H9 (cell line): ENCODE results near the gene SLC22A17. TPM values are rescaled to one million over a fixed set of nuclear protein-coding genes. Genes with fewer than 3 reads are reported as not detected.

ENCODE experiments used
- DNase-seq: peaks from one replicate; pipeline ENCODE4 v3.0.0-alpha.2; 2017
- H2AFZ ChIP-seq: one replicate; pipeline ENCODE4 v1.6.1; 2013; ENCODE audit warnings: mild to moderate bottlenecking, low read length, control low read depth, moderate library complexity
- H2AK5ac ChIP-seq: 2 replicates; pipeline ENCODE4 v1.6.1; 2013; ENCODE audit warnings: low read length, control low read depth, mixed read lengths; ENCODE audit not compliant: insufficient read length
- H2BK120ac ChIP-seq: one replicate; pipeline ENCODE4 v1.6.1; 2013; ENCODE audit warnings: low read depth, mild to moderate bottlenecking, low read length, control low read depth, inconsistent platforms; ENCODE audit not compliant: poor library complexity, severe bottlenecking
- H2BK12ac ChIP-seq: 2 replicates; pipeline ENCODE4 v1.6.1; 2013; ENCODE audit warnings: low read length, control low read depth, mixed read lengths, low read depth; ENCODE audit not compliant: insufficient read length
- H2BK15ac ChIP-seq: 2 replicates; pipeline ENCODE4 v1.6.1; 2013; ENCODE audit warnings: low read depth, low read length, control low read depth
- H2BK20ac ChIP-seq: one replicate; pipeline ENCODE4 v1.6.1; 2013; ENCODE audit warnings: low read depth, mild to moderate bottlenecking, low read length, control low read depth, inconsistent platforms; ENCODE audit not compliant: poor library complexity, severe bottlenecking
- H2BK5ac ChIP-seq: 2 replicates; pipeline ENCODE4 v1.6.1; 2013; ENCODE audit warnings: low read length, control low read depth, mixed read lengths; ENCODE audit not compliant: insufficient read length
- H3K14ac ChIP-seq: 2 replicates; pipeline ENCODE4 v1.6.1; 2013; ENCODE audit warnings: low read length, control low read depth; ENCODE audit not compliant: insufficient read depth
- H3K18ac ChIP-seq: 2 replicates; pipeline ENCODE4 v1.6.1; 2013; ENCODE audit warnings: low read depth, mild to moderate bottlenecking, mixed read lengths, low read length, control low read depth; ENCODE audit not compliant: insufficient read length
- H3K23ac ChIP-seq: 2 replicates; pipeline ENCODE4 v1.6.1; 2013; ENCODE audit warnings: low read length, control low read depth, mixed read lengths, low read depth; ENCODE audit not compliant: insufficient read length
- H3K23me2 ChIP-seq: 2 replicates; pipeline ENCODE4 v1.6.1; 2013; ENCODE audit warnings: low read depth, mild to moderate bottlenecking, mixed read lengths, low read length, control low read depth; ENCODE audit not compliant: insufficient read length, poor library complexity, severe bottlenecking
- H3K27ac ChIP-seq: 2 replicates; pipeline ENCODE4 v1.5.1; 2013; ENCODE audit warnings: low read length, control low read depth, mixed read lengths, low read depth; ENCODE audit not compliant: insufficient read length
- H3K27me3 ChIP-seq: 2 replicates; pipeline ENCODE4 v1.6.1; 2013; ENCODE audit warnings: low read length, control low read depth, inconsistent platforms; ENCODE audit not compliant: insufficient read depth
- H3K4ac ChIP-seq: 2 replicates; pipeline ENCODE4 v1.6.1; 2013; ENCODE audit warnings: low read depth, mild to moderate bottlenecking, control low read depth, inconsistent platforms, low read length, moderate library complexity
- H3K4me1 ChIP-seq: 2 replicates; pipeline ENCODE4 v1.6.1; 2013; ENCODE audit warnings: low read length, control low read depth, inconsistent platforms; ENCODE audit not compliant: insufficient read depth
- H3K4me2 ChIP-seq: 2 replicates; pipeline ENCODE4 v1.6.1; 2013; ENCODE audit warnings: low read length, control low read depth, mixed read lengths; ENCODE audit not compliant: insufficient read length, insufficient read depth
- H3K56ac ChIP-seq: 2 replicates; pipeline ENCODE4 v1.6.1; 2013; ENCODE audit warnings: low read depth, mild to moderate bottlenecking, mixed read lengths, low read length, control low read depth; ENCODE audit not compliant: insufficient read length
- H3K79me1 ChIP-seq: 2 replicates; pipeline ENCODE4 v1.6.1; 2013; ENCODE audit warnings: low read depth, mild to moderate bottlenecking, moderate library complexity, low read length, control low read depth, inconsistent platforms; ENCODE audit not compliant: insufficient read depth, poor library complexity, severe bottlenecking
- H3K79me2 ChIP-seq: 2 replicates; pipeline ENCODE4 v1.6.1; 2013; ENCODE audit warnings: low read length, control low read depth, inconsistent platforms; ENCODE audit not compliant: insufficient read depth
- H3K9ac ChIP-seq: 2 replicates; pipeline ENCODE4 v1.6.1; 2013; ENCODE audit warnings: low read length, control low read depth, mixed read lengths; ENCODE audit not compliant: insufficient read length; ENCODE audit errors: extremely low read depth
- H3K9me3 ChIP-seq: one replicate; pipeline ENCODE4 v1.6.1; 2013; ENCODE audit warnings: low read depth, low read length, inconsistent platforms; ENCODE audit not compliant: control insufficient read depth
- H3T11ph ChIP-seq: one replicate; pipeline ENCODE4 v1.6.1; 2013; ENCODE audit warnings: mild to moderate bottlenecking, low read length, control low read depth, inconsistent platforms
- H4K20me1 ChIP-seq: one replicate; pipeline ENCODE4 v1.6.1; 2013; ENCODE audit not compliant: control insufficient read depth, insufficient read length, insufficient read depth
- H4K5ac ChIP-seq: 2 replicates; pipeline ENCODE4 v1.6.1; 2013; ENCODE audit warnings: low read depth, mild to moderate bottlenecking, mixed read lengths, low read length, control low read depth; ENCODE audit not compliant: insufficient read length
- H4K8ac ChIP-seq: replicated peaks from 2 replicates; pipeline ENCODE4 v1.6.1; 2013; ENCODE audit warnings: low read length, control low read depth, mixed read lengths, low read depth; ENCODE audit not compliant: insufficient read length
- H4K91ac ChIP-seq: 2 replicates; pipeline ENCODE4 v1.6.1; 2013; ENCODE audit warnings: low read depth, mild to moderate bottlenecking, moderate library complexity, mixed read lengths, low read length, control low read depth; ENCODE audit not compliant: insufficient read length
- H3K27ac Mint-ChIP-seq, 3 experiments: 2 replicates in 2 of 3; 3 replicates in 1 of 3; pipeline ENCODE4 v1.8.0; 2020 to 2021; ENCODE audit warnings: mixed read lengths in 3 of 3, mild to moderate bottlenecking in 1 of 3, moderate library complexity in 1 of 3
- H3K27me3 Mint-ChIP-seq: 2 replicates; pipeline ENCODE4 v1.8.0; 2021; ENCODE audit warnings: low read depth, mild to moderate bottlenecking, moderate library complexity, mixed read lengths
- H3K36me3 Mint-ChIP-seq, 3 experiments: 2 replicates in 2 of 3; 3 replicates in 1 of 3; pipeline ENCODE4 v1.8.0; 2020 to 2021; ENCODE audit warnings: low read depth in 3 of 3, mixed read lengths in 3 of 3; ENCODE audit not compliant: insufficient read depth in 1 of 3
- H3K4me1 Mint-ChIP-seq, 2 experiments: 2 replicates each; pipeline ENCODE4 v1.8.0; 2020; ENCODE audit warnings: mixed read lengths in 2 of 2
- H3K4me3 Mint-ChIP-seq, 2 experiments: 2 replicates in 1 of 2; 3 replicates in 1 of 2; pipeline ENCODE4 v1.8.0; 2020 to 2021; ENCODE audit warnings: mild to moderate bottlenecking in 2 of 2, mixed read lengths in 2 of 2, moderate library complexity in 1 of 2
- H3K9me3 Mint-ChIP-seq, 2 experiments: 2 replicates in 1 of 2; 3 replicates in 1 of 2; pipeline ENCODE4 v1.8.0; 2020; ENCODE audit warnings: mild to moderate bottlenecking in 2 of 2, mixed read lengths in 2 of 2, moderate library complexity in 1 of 2
- CTCF ChIP-seq: fragments of 200-600 bp; sonication (generic); conservative IDR thresholded peaks from 3 replicates; pipeline ENCODE4 v1.8.0; 2021; ENCODE audit warnings: antibody characterized with exemption, mild to moderate bottlenecking
- WGBS: extraction: QIAGEN DNeasy Blood & Tissue Kit; methylation state at CpG from one replicate; pipeline ENCODE4 v1.1.7; 2013; ENCODE audit warnings: missing lambda C conversion rate, low lambda C conversion rate, mixed read lengths; ENCODE audit not compliant: insufficient read length; ENCODE audit errors: extremely low coverage; 5-methylcytosine and 5-hydroxymethylcytosine counted together
- total RNA-seq: library from RNA; stranded (reverse); gene quantifications from 2 replicates; pipeline ENCODE4 v1.2.1, GENCODE V29; 2021

Gene SLC22A17
- total RNA-seq, 1 experiment from 2014 or later: 33.0 TPM

GRCh38 chr14:23377573-23378563, 25.2 kb upstream of the SLC22A17 start:
- no CpG with 5 or more reads among the region's 14 CpGs for WGBS
- H3K79me2 ChIP-seq: no peaks in the 10 kb centered on the region
- H3K4me2 ChIP-seq: no peak overlapping the region
- no peak overlapping the region for H4K8ac ChIP-seq
- H2AK5ac ChIP-seq: no peak overlapping the region
- DNase-seq: no peak
- H3K23ac ChIP-seq: no peak overlapping the region
- no peaks in the 10 kb centered on the region for H3K23me2 ChIP-seq
- no peaks in the 10 kb centered on the region for H4K20me1 ChIP-seq
- no peak overlapping the region for H3K18ac ChIP-seq
- no peaks in the 10 kb centered on the region; the same call in 1 of the 2 replicates for H3K27me3 ChIP-seq
- H3K27me3 Mint-ChIP-seq: peaks cover 74% of the 10 kb centered on the region
- H3K4me1 Mint-ChIP-seq: peaks cover 9 to 22% of the 10 kb centered on the region in 2 experiments
- no peak overlapping the region for H2BK12ac ChIP-seq
- H3K36me3 Mint-ChIP-seq: no peaks in the 10 kb centered on the region
- H3K27ac ChIP-seq: no peak overlapping the region
- no peaks in the 10 kb centered on the region for H3K9me3 Mint-ChIP-seq
- no peak overlapping the region for H3K14ac ChIP-seq
- H2BK5ac ChIP-seq: no peak overlapping the region
- no peak overlapping the region for H3K27ac Mint-ChIP-seq
- no peak overlapping the region for H3K4me3 Mint-ChIP-seq
- H3K4me1 ChIP-seq: no peaks in the 10 kb centered on the region
- H2BK15ac ChIP-seq: no peak overlapping the region
- H3T11ph ChIP-seq: no peak overlapping the region
- no peak for TF ChIP-seq CTCF
- no peak overlapping the region for H2BK120ac ChIP-seq
- H3K9ac ChIP-seq: no peak overlapping the region
- no peaks in the 10 kb centered on the region for H3K79me1 ChIP-seq
- H2AFZ ChIP-seq: no peak overlapping the region
- H4K5ac ChIP-seq: no peak overlapping the region
- H2BK20ac ChIP-seq: no peak overlapping the region
- no peaks in the 10 kb centered on the region for H3K9me3 ChIP-seq
- H4K91ac ChIP-seq: no peak overlapping the region
- no peak overlapping the region for H3K4ac ChIP-seq
- H3K56ac ChIP-seq: no peak overlapping the region
